Aorta (tissue), 5 donors: ENCODE data around the gene SV2B. TPM values are rescaled to one million over a fixed set of nuclear protein-coding genes. Genes with fewer than 3 reads are reported as not detected.
"Not testable (repeated sequence)": the region's sequence is repeated elsewhere in the genome, so short reads cannot be mapped to it uniquely, and the experiment has no call there.

ENCODE experiments used
- ATAC-seq: fragments of 200-7000 bp; cut with Tn5 transposase; one replicate; pipeline ENCODE4 v1.9.1; 2022; ENCODE audit warnings: moderate library complexity; ENCODE audit not compliant: low FRiP score
- DNase-seq, 2 donors: peaks; one replicate each; pipeline ENCODE4 v3.0.0-alpha.2; 2020
- H3K27ac ChIP-seq, 2 donors: one replicate each; pipeline ENCODE4 v1.5.1; 2013; ENCODE audit warnings: low read length in 2 of 2, mild to moderate bottlenecking in 2 of 2, moderate library complexity in 2 of 2, control low read depth in 1 of 2, inconsistent platforms in 1 of 2, low read depth in 1 of 2
- H3K27me3 ChIP-seq, 2 donors: one replicate each; pipeline ENCODE4 v1.6.1; 2013; ENCODE audit warnings: control low read depth in 1 of 2, low read length in 1 of 2, mild to moderate bottlenecking in 1 of 2, moderate library complexity in 1 of 2; ENCODE audit not compliant: insufficient read depth in 2 of 2, control insufficient read depth in 1 of 2
- H3K36me3 ChIP-seq, 2 donors: one replicate each; pipeline ENCODE4 v1.6.1; 2013; ENCODE audit warnings: control low read depth in 1 of 2, low read length in 1 of 2, mild to moderate bottlenecking in 1 of 2; ENCODE audit not compliant: insufficient read depth in 2 of 2, control insufficient read depth in 1 of 2
- H3K4me1 ChIP-seq, 2 donors: one replicate each; pipeline ENCODE4 v1.6.1; 2013; ENCODE audit warnings: low read length in 2 of 2, control low read depth in 1 of 2, mild to moderate bottlenecking in 1 of 2, moderate library complexity in 1 of 2; ENCODE audit not compliant: insufficient read depth in 2 of 2, control insufficient read depth in 1 of 2
- H3K4me3 ChIP-seq, 2 donors: one replicate each; pipeline ENCODE4 v1.5.1; 2013; ENCODE audit warnings: low read length in 2 of 2, control low read depth in 1 of 2, mild to moderate bottlenecking in 1 of 2
- H3K9me3 ChIP-seq: one replicate; pipeline ENCODE4 v1.6.1; 2013; ENCODE audit warnings: mild to moderate bottlenecking, low read length; ENCODE audit not compliant: control insufficient read depth
- WGBS, 2 donors: extraction: QIAGEN DNeasy Blood & Tissue Kit; methylation state at CpG; one replicate each; pipeline ENCODE4 v1.1.7; 2013; 5-methylcytosine and 5-hydroxymethylcytosine counted together
- intact Hi-C, 2 donors: fragments of 100-400 bp; cut with DNase I; formaldehyde crosslinking; loops; one replicate each; pipeline versions ENCODE4 v1.14.2 to v1.15.0; 2022
- polyA plus RNA-seq, 2 donors: library from polyadenylated mRNA; stranded (reverse); fragments of 200-250 nt; gene quantifications; one replicate each; pipeline ENCODE4 v1.2.3, GENCODE V29; 2013
- total RNA-seq, 2 donors: library from RNA; stranded (reverse); fragmentation: NEBNext Ultra II Directional; extraction: Animal tissue kit (Norgen Biotek cat#: 25700); gene quantifications; one replicate each; pipeline ENCODE4 v1.2.1, GENCODE V29; 2021
- donor health status: healthy with polysubstance abuse.
- donor health status: Bipolar disorder and iron deficiency.
- donor health status: DM: no; HTN: no; CAD: no.
- donor health status: DM: no; HTN: no; CAD: no.
- donor health status: DM: yes; HTN: yes; CAD: no.

Gene SV2B
- total and polyA plus RNA-seq, 4 donors, result 2.5 to 6.4 TPM; not detected in 2

GRCh38 chr15:91068436-91068835 lies 31.6 kb upstream of the SV2B start:
- Histone ChIP-seq H3K9me3 (peaks cover 2% of the 10 kb centered on the region), H3K27ac (no peak overlapping the region), H3K4me1 (no peaks in the 10 kb centered on the region), H3K36me3 (no peaks in the 10 kb centered on the region), H3K27me3 (peaks cover 0 to 2% of the 10 kb centered on the region in 2 donors), H3K4me3 (no peak overlapping the region)
- WGBS, 2 donors, result 79 to 92% methylated on average over 2 of the region's 2 CpGs
- DNase-seq, result no peak
- intact Hi-C loops, result no loop called here
- no peak for ATAC-seq

DNA sequence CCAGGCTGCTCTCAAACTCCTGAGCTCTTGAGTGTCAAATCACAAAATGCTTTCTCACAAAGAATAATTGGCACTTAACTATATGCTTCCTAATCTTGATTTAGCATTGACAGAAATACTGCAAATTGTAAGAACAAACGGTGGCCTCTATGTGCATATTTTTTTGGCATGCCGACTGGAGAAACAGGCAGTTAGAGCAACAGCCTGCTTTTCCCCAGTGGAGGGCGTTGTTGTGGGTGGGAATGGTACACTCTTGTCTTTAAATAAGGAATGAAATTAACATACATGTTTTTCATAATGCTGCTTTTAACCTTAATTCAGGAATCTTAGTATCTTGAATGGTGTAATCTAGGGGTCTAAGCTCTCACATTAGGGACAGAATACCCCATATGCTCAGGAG lies 31.1 kb upstream of the SV2B start:
- Histone ChIP-seq H3K27ac (no peak overlapping the region), H3K4me3 (no peak overlapping the region), H3K9me3 (peaks cover 2% of the 10 kb centered on the region), H3K4me1 (no peaks in the 10 kb centered on the region), H3K27me3 (peaks cover 0 to 2% of the 10 kb centered on the region in 2 donors), H3K36me3 (no peaks in the 10 kb centered on the region)
- intact Hi-C loops, result no loop called here
- 55 to 58% methylated on average over 3 of the region's 3 CpGs for WGBS, 2 donors
- DNase-seq, result no peak
- ATAC-seq, result no peak

DNA sequence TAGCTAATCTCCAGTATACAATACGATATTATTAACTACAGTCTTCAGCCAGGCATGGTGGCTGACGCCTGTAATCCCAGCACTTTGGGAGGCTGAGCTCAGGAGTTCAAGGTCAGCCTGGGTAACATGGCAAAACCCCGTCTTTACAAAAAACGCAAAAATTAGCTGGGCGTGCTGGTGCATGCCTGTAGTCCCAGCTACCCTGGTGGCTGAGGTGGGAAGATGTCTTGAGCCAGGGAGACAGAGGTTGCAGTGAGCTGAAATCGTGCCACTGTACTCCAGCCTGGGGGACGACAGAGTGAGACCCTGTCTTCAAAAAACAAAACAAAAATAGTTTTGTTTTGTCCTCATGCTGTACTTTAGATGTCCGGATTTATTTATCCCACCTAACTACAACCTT lies 29.2 kb upstream of the SV2B start:
- intact Hi-C loops, result no loop called here
- Histone ChIP-seq H3K4me1 (no peaks in the 10 kb centered on the region), H3K36me3 (no peaks in the 10 kb centered on the region), H3K27ac (no peak overlapping the region), H3K9me3 (no peaks in the 10 kb centered on the region), H3K4me3 (no peak overlapping the region), H3K27me3 (peaks cover 0 to 2% of the 10 kb centered on the region in 2 donors)
- ATAC-seq (no peak), DNase-seq (no peak)
- WGBS, 2 donors, result 80 to 83% methylated on average over 8 of the region's 8 CpGs

GRCh38 chr15:91072161-91072560 lies 27.9 kb upstream of the SV2B start:
- ATAC-seq (no peak), DNase-seq (no peak)
- intact Hi-C loops, result no loop called here
- no peaks in the 10 kb centered on the region for H3K4me1 ChIP-seq
- 78 to 83% methylated on average over 4 of the region's 4 CpGs for WGBS, 2 donors
- H3K27me3 ChIP-seq, result peaks cover 0 to 2% of the 10 kb centered on the region in 2 donors
- no peak overlapping the region for H3K27ac ChIP-seq
- no peak overlapping the region for H3K4me3 ChIP-seq
- H3K36me3 ChIP-seq, result no peaks in the 10 kb centered on the region
- no peaks in the 10 kb centered on the region for H3K9me3 ChIP-seq

- Histone ChIP-seq H3K4me3 (no peak overlapping the region), H3K4me1 (no peaks in the 10 kb centered on the region), H3K36me3 (no peaks in the 10 kb centered on the region), H3K9me3 (no peaks in the 10 kb centered on the region), H3K27me3 (peaks cover 0 to 2% of the 10 kb centered on the region in 2 donors), H3K27ac (no peak overlapping the region)
- intact Hi-C loops, result no loop called here
- 79 to 88% methylated on average over 2 of the region's 2 CpGs for WGBS, 2 donors
- DNase-seq (no peak), ATAC-seq (no peak)
These were observed 27.0 kb upstream of the SV2B start for GRCh38 chr15:91073077-91073476.

GRCh38 chr15:91073768-91074167 lies 26.3 kb upstream of the SV2B start:
- intact Hi-C loops, result no loop called here
- WGBS, 2 donors, result 77% methylated on average over 1 of the region's 1 CpG
- DNase-seq, result no peak

DNA sequence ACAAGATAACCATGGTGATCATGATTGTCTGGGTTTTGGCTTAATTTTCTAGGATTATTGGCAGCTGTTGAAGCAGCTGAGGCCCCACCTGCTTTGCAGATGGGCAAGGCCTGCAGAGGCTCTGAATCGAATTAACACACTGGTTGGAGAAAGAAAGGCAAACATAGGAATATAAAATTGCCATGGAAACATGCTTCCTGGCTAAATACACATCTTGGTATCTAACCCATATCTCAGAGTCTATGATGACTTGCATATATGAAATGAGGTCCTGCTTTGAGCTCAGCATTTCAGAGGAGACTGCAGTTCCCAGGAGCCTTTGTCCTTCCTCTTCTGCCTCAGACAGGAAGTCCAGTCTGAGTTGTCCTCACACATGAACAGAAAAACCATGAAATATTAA lies 24.3 kb upstream of the SV2B start:
- H3K27ac ChIP-seq, result no peak overlapping the region
- ATAC-seq, result no peak
- DNase-seq, result no peak
- peaks cover 1% of the 10 kb centered on the region for H3K9me3 ChIP-seq
- no peaks in the 10 kb centered on the region for H3K4me1 ChIP-seq
- H3K27me3 ChIP-seq, result no peaks in the 10 kb centered on the region
- no peaks in the 10 kb centered on the region for H3K36me3 ChIP-seq
- intact Hi-C loops, result no loop called here
- 48 to 68% methylated on average over 1 of the region's 1 CpG for WGBS, 2 donors
- no peak overlapping the region for H3K4me3 ChIP-seq

More at GRCh38 chr15:91073768-91074167, 26.3 kb upstream of the SV2B start:
- Histone ChIP-seq H3K36me3 (no peaks in the 10 kb centered on the region), H3K27me3 (peaks cover 0 to 2% of the 10 kb centered on the region in 2 donors), H3K27ac (no peak overlapping the region), H3K4me3 (no peak overlapping the region), H3K4me1 (no peaks in the 10 kb centered on the region), H3K9me3 (no peaks in the 10 kb centered on the region)
- no peak for ATAC-seq

GRCh38 chr15:91077029-91077428 lies 23.0 kb upstream of the SV2B start:
- DNase-seq (no peak), ATAC-seq (no peak)
- Histone ChIP-seq H3K4me1 (no peaks in the 10 kb centered on the region), H3K36me3 (no peaks in the 10 kb centered on the region), H3K27me3 (no peaks in the 10 kb centered on the region), H3K4me3 (no peak overlapping the region), H3K27ac (no peak overlapping the region), H3K9me3 (peaks cover 1% of the 10 kb centered on the region)
- intact Hi-C loops, result no loop called here

GRCh38 chr15:91093866-91094265 lies 6.2 kb upstream of the SV2B start:
- DNase-seq, H3K27me3 ChIP-seq, H3K36me3 ChIP-seq, H3K4me1 ChIP-seq, H3K9me3 ChIP-seq, H3K4me3 ChIP-seq, intact Hi-C loops, H3K27ac ChIP-seq, ATAC-seq: not testable (repeated sequence)
- 82 to 94% methylated on average over 3 to 4 of the region's 4 CpGs for WGBS, 2 donors
